WTC11 (cell line): ENCODE data around the gene PITPNM3.

Experiments used
- GTF2I ChIP-seq: fragments of 250-450 bp; sonication (Bioruptor Pico); conservative IDR thresholded peaks from 2 replicates; pipeline ENCODE4 v1.4.0; 2021; ENCODE audit warnings: mild to moderate bottlenecking
- JUN ChIP-seq: sonication (generic); formaldehyde crosslinking; IDR thresholded peaks from 2 replicates; pipeline ENCODE4 v1.8.0; 2023; ENCODE audit warnings: mild to moderate bottlenecking, missing genetic modification reagents
- MLX ChIP-seq: sonication (generic); formaldehyde crosslinking; IDR thresholded peaks from 2 replicates; pipeline ENCODE4 v1.8.1; 2023; ENCODE audit warnings: mild to moderate bottlenecking, missing genetic modification reagents, moderate library complexity
- TF ChIP-seq, protein P1 (sequence below): fragments of 200-600 bp; IDR thresholded peaks from 2 replicates; pipeline ENCODE4 v1.8.0; 2022; ENCODE audit warnings: antibody characterized with exemption
- TF ChIP-seq, protein P2 (sequence below): sonication (generic); formaldehyde crosslinking; IDR thresholded peaks from 2 replicates; pipeline ENCODE4 v1.8.0; 2022; ENCODE audit warnings: mild to moderate bottlenecking, missing genetic modification reagents
- TF ChIP-seq, protein P3 (sequence below): fragments of 250-450 bp; sonication (Bioruptor Pico); IDR thresholded peaks from 2 replicates; pipeline ENCODE4 v2.1.2; 2022; ENCODE audit warnings: mild to moderate bottlenecking, moderate library complexity

- TF ChIP-seq MLX (CRISPR knock-in tag) (no peak), GTF2I (CRISPR knock-in tag) (no peak), JUN (CRISPR knock-in tag) (no peak)
- TF ChIP-seq, protein P1, sequence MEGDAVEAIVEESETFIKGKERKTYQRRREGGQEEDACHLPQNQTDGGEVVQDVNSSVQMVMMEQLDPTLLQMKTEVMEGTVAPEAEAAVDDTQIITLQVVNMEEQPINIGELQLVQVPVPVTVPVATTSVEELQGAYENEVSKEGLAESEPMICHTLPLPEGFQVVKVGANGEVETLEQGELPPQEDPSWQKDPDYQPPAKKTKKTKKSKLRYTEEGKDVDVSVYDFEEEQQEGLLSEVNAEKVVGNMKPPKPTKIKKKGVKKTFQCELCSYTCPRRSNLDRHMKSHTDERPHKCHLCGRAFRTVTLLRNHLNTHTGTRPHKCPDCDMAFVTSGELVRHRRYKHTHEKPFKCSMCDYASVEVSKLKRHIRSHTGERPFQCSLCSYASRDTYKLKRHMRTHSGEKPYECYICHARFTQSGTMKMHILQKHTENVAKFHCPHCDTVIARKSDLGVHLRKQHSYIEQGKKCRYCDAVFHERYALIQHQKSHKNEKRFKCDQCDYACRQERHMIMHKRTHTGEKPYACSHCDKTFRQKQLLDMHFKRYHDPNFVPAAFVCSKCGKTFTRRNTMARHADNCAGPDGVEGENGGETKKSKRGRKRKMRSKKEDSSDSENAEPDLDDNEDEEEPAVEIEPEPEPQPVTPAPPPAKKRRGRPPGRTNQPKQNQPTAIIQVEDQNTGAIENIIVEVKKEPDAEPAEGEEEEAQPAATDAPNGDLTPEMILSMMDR = no peak
- TF ChIP-seq, protein P2, sequence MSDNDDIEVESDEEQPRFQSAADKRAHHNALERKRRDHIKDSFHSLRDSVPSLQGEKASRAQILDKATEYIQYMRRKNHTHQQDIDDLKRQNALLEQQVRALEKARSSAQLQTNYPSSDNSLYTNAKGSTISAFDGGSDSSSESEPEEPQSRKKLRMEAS (CRISPR knock-in tag) = no peak
- TF ChIP-seq, protein P3, sequence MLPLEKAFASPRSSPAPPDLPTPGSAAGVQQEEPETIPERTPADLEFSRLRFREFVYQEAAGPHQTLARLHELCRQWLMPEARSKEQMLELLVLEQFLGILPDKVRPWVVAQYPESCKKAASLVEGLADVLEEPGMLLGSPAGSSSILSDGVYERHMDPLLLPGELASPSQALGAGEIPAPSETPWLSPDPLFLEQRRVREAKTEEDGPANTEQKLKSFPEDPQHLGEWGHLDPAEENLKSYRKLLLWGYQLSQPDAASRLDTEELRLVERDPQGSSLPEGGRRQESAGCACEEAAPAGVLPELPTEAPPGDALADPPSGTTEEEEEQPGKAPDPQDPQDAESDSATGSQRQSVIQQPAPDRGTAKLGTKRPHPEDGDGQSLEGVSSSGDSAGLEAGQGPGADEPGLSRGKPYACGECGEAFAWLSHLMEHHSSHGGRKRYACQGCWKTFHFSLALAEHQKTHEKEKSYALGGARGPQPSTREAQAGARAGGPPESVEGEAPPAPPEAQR (CRISPR knock-in tag) = no peak
Measured at GRCh38 chr17:6603744-6604325, 47.5 kb upstream of the PITPNM3 start.
